SK-N-SH (cell line): ENCODE data around the gene MUS81. TPM values are rescaled to one million over a fixed set of nuclear protein-coding genes. Genes with fewer than 3 reads are reported as not detected.

Experiments used
- CTCF ChIA-PET: fragments of 300-600, 350-600 bp; formaldehyde crosslinking; extraction: SDS; loops from one replicate; lab custom pipeline; 2021; lab: Yijun Ruan, JAX
- POLR2A ChIA-PET: fragments of 350-600 bp; sonication (Branson Sonifier 250); formaldehyde crosslinking; extraction: SDS; loops from one replicate; lab custom pipeline; 2020; ENCODE audit warnings: antibody characterized with exemption, inconsistent platforms; lab: Yijun Ruan, JAX
- DNase-seq: peaks from one replicate; pipeline ENCODE4 v3.0.0; 2012
- H2AFZ ChIP-seq: fragments of 200-600 bp; sonication (generic); 2 replicates; pipeline ENCODE4 v1.8.1; 2016; ENCODE audit warnings: antibody characterized with exemption, mild to moderate bottlenecking, low read depth
- H3F3A ChIP-seq: fragments of 200-600 bp; sonication (generic); replicated peaks from 2 replicates; pipeline ENCODE3; 2016; ENCODE audit warnings: antibody characterized with exemption, mild to moderate bottlenecking; ENCODE audit not compliant: insufficient read depth
- H3K27ac ChIP-seq, 2 experiments: fragments of 200-500 bp in 1 of 2; fragments of 200-600 bp in 1 of 2; sonication (Bioruptor generic) in 1 of 2; sonication (generic), shearing (Covaris generic) in 1 of 2; 2 replicates each; pipeline versions ENCODE4 v1.5.1 to v1.6.1; 2014 to 2016; ENCODE audit warnings: low read depth in 2 of 2, inconsistent platforms in 1 of 2, low read length in 1 of 2, mild to moderate bottlenecking in 1 of 2, mixed read lengths in 1 of 2
- H3K27me3 ChIP-seq: fragments of 200-600 bp; sonication (generic), shearing (Covaris generic); 2 replicates; pipeline ENCODE4 v1.6.1; 2016; ENCODE audit warnings: mixed run types; ENCODE audit not compliant: insufficient read depth
- H3K36me3 ChIP-seq, 2 experiments: fragments of 200-500 bp in 1 of 2; fragments of 200-600 bp in 1 of 2; sonication (Bioruptor generic) in 1 of 2; sonication (generic) in 1 of 2; replicated peaks in 1 of 2; 2 replicates each; pipeline versions ENCODE3 to v1.5.1; 2014 to 2016; ENCODE audit warnings: low read length in 1 of 2, mild to moderate bottlenecking in 1 of 2; ENCODE audit not compliant: insufficient read depth in 2 of 2, control insufficient read depth in 1 of 2
- H3K4me1 ChIP-seq, 2 experiments: fragments of 200-500 bp in 1 of 2; fragments of 200-600 bp in 1 of 2; sonication (Bioruptor generic) in 1 of 2; sonication (generic), shearing (Covaris generic) in 1 of 2; 2 replicates each; pipeline versions ENCODE4 v1.5.1 to v1.6.1; 2014 to 2016; ENCODE audit warnings: low read depth in 1 of 2, low read length in 1 of 2, mixed run types in 1 of 2; ENCODE audit not compliant: insufficient read depth in 2 of 2, control insufficient read depth in 1 of 2
- H3K4me2 ChIP-seq: fragments of 200-600 bp; sonication (generic), shearing (Covaris generic); 2 replicates; pipeline ENCODE4 v1.6.1; 2017; ENCODE audit warnings: mixed run types
- H3K4me3 ChIP-seq, 2 experiments: fragments of 200-500 bp in 1 of 2; fragments of 200-600 bp in 1 of 2; sonication (Bioruptor generic) in 1 of 2; sonication (generic), shearing (Covaris generic) in 1 of 2; 2 replicates each; pipeline versions ENCODE4 v1.5.1 to v1.8.1; 2014 to 2016; ENCODE audit warnings: low read depth in 2 of 2, inconsistent platforms in 1 of 2, low read length in 1 of 2, mild to moderate bottlenecking in 1 of 2, mixed read lengths in 1 of 2, moderate library complexity in 1 of 2
- H3K79me2 ChIP-seq: fragments of 200-600 bp; sonication (generic); 2 replicates; pipeline ENCODE4 v1.8.1; 2017; ENCODE audit warnings: mild to moderate bottlenecking; ENCODE audit not compliant: insufficient read depth
- H3K9ac ChIP-seq: fragments of 200-600 bp; sonication (generic); 2 replicates; pipeline ENCODE4 v1.6.1; 2017; ENCODE audit warnings: mixed run types
- H3K9me2 ChIP-seq: fragments of 200-600 bp; sonication (generic); 2 replicates; pipeline ENCODE4 v1.6.1; 2017; ENCODE audit warnings: mixed run types
- H3K9me3 ChIP-seq: fragments of 200-600 bp; sonication (generic); 2 replicates; pipeline ENCODE4 v1.6.1; 2017; ENCODE audit warnings: mixed run types, mild to moderate bottlenecking, moderate library complexity
- H4K20me1 ChIP-seq: fragments of 200-600 bp; sonication (generic); 2 replicates; pipeline ENCODE4 v1.6.1; 2017; ENCODE audit warnings: mild to moderate bottlenecking, mixed run types; ENCODE audit not compliant: insufficient read depth
- CHD2 ChIP-seq: fragments of 150-350 bp; IDR thresholded peaks from 2 replicates; pipeline ENCODE4 v1.6.1; 2018; ENCODE audit warnings: low read length; ENCODE audit not compliant: partially characterized antibody
- ELF1 ChIP-seq: IDR thresholded peaks from 2 replicates; pipeline ENCODE4 v1.4.0; 2012
- FOSL2 ChIP-seq: IDR thresholded peaks from 2 replicates; pipeline ENCODE4 v1.4.0; 2012; ENCODE audit warnings: low read depth, mild to moderate bottlenecking, moderate library complexity, borderline replicate concordance
- GABPA ChIP-seq: IDR thresholded peaks from 2 replicates; pipeline ENCODE4 v1.4.0; 2012; ENCODE audit warnings: low read depth, mild to moderate bottlenecking
- GATA2 ChIP-seq: sonication (generic); formaldehyde crosslinking; IDR thresholded peaks from 2 replicates; pipeline ENCODE4 v1.5.0; 2020; ENCODE audit warnings: mild to moderate bottlenecking, missing genetic modification reagents
- JUND ChIP-seq: IDR thresholded peaks from 2 replicates; pipeline ENCODE4 v1.4.0; 2012
- POLR2AphosphoS5 ChIP-seq: IDR thresholded peaks from 2 replicates; pipeline ENCODE4 v1.6.1; 2012; ENCODE audit warnings: low read depth, low read length
- RXRA ChIP-seq: IDR thresholded peaks from 2 replicates; pipeline ENCODE4 v1.4.0; 2012; ENCODE audit warnings: low read depth, mild to moderate bottlenecking, borderline replicate concordance
- TAF1 ChIP-seq: IDR thresholded peaks from 2 replicates; pipeline ENCODE4 v1.6.1; 2012; ENCODE audit warnings: low read depth, mild to moderate bottlenecking, low read length, moderate library complexity, borderline replicate concordance
- TCF12 ChIP-seq: IDR thresholded peaks from 2 replicates; pipeline ENCODE4 v1.4.0; 2012
- YY1 ChIP-seq: IDR thresholded peaks from 2 replicates; pipeline ENCODE4 v1.4.0; 2012; ENCODE audit warnings: low read depth, mild to moderate bottlenecking
- WGBS: methylation state at CpG from one replicate; pipeline ENCODE4 v1.1.6; 2017; ENCODE audit warnings: low lambda C conversion rate; 5-methylcytosine and 5-hydroxymethylcytosine counted together
- polyA plus RNA-seq, 3 experiments: library from polyadenylated mRNA; depleted of rRNA; stranded (reverse); fragments of >200 nt; gene quantifications; 2 replicates each; pipeline ENCODE4 v1.2.3, GENCODE V29; 2012
- TF ChIP-seq, protein P1 (sequence below): IDR thresholded peaks from 2 replicates; pipeline ENCODE4 v1.4.0; 2012; ENCODE audit warnings: low read depth
- TF ChIP-seq, protein P2 (sequence below): fragments of 200-600 bp; sonication (generic); IDR thresholded peaks from 2 replicates; pipeline ENCODE4 v1.6.1; 2017; ENCODE audit warnings: antibody characterized with exemption, mild to moderate bottlenecking, moderate library complexity

The MUS81 gene
- polyA plus RNA-seq, 1 of the 3 experiments (the other 2 are of a cell fraction): 58.2 TPM

DNA sequence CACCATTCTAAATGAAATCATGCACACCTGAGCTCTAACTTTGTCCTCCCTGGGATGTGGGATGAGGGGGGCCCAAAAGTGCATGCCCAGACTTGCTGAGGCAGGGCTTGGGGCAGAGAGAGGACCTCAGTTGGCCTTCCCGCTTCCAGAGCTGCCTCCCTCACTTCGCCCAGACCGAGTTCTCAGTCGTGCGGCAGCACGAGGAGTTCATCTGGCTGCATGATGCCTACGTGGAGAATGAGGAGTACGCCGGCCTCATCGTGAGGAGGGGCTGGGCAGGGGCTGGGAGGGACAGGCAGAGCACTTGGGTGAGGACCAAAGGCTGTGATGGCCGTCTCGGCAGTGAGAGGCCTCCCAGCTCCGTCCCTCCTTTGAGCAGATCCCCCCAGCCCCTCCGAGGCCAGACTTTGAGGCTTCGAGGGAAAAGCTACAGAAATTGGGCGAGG lies 10.4 kb upstream of the MUS81 start:
- Histone ChIP-seq H3K27me3 (no peaks in the 10 kb centered on the region), H3K4me3 (no peak overlapping the region), H3K4me1 (peaks cover 0 to 7% of the 10 kb centered on the region in 2 experiments; a peak in 1 of 4 replicates), H3K36me3 (peaks cover 25 to 36% of the 10 kb centered on the region in 2 experiments), H3K27ac (no peak overlapping the region), H4K20me1 (peaks cover 28% of the 10 kb centered on the region), H3K9me3 (no peaks in the 10 kb centered on the region), H3F3A (peaks cover 47% of the 10 kb centered on the region), H3K9ac (no peak overlapping the region), H3K9me2 (no peaks in the 10 kb centered on the region), H2AFZ (no peak overlapping the region), H3K79me2 (peaks cover 13% of the 10 kb centered on the region), H3K4me2 (no peak overlapping the region)
- CTCF ChIA-PET: interaction anchor here (1.0 to 5.3 kb wide), 9 partner anchors 11 to 138 kb away, joined by 3 to 30 read pairs (median 4); partner anchors contain the start of genes FIBP, KAT5, MUS81 and SNX32
- POLR2A ChIA-PET: interaction anchor here (0.6 to 2.7 kb wide), 5 partner anchors 10 to 235 kb away, joined by 3 to 13 read pairs (median 3); partner anchors contain the start of genes MUS81, PCNX3 and SNX32
- WGBS: 73% methylated on average over 15 of the region's 16 CpGs
- TF ChIP-seq, protein P1, sequence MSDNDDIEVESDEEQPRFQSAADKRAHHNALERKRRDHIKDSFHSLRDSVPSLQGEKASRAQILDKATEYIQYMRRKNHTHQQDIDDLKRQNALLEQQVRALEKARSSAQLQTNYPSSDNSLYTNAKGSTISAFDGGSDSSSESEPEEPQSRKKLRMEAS: no peak
- TF ChIP-seq RXRA: no peak
- peak; percentile 37 for DNase-seq

DNA sequence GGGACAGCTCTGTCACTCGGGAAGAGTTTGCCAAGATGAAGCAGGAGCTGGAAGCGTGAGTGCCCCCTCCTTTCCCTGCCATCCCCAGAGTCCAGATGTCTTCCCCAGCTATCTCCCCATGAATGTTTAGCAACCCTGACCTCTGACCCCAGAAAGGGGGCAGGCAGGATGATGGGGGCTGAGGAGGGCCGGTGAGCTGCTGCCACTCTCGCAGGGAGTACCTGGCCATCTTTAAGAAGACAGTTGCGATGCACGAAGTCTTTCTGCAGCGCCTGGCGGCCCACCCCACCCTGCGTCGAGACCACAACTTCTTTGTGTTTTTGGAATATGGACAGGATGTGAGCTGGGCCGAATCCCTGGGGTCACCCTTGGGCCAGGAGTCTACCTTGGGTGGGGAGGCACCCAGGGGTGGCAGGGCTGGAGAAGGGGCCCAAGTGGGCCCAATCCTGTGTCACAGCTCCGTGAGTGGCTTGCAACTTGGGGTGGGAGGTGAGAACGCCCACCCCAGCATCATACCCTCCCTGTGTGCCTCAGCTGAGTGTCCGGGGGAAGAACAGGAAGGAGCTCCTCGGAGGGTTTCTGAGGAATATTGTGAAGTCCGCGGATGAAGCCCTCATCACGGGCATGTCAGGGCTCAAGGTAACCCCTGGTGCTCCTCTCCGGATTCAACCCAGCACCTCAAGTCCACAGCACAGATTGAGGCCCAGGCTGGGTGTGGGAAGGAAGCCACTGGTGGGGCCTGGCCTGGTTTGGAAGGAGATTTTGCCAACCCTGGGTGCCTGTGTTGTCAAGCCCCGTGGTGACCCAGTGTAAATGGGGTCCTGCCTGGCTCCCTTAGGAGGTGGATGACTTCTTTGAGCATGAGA lies 9.8 kb upstream of the MUS81 start:
- WGBS: 79% methylated on average over 14 of the region's 20 CpGs
- no peak overlapping the region for H3K4me3 ChIP-seq
- no peaks in the 10 kb centered on the region for H3K27me3 ChIP-seq
- H3K9me2 ChIP-seq: no peaks in the 10 kb centered on the region
- no peak overlapping the region for H3K9ac ChIP-seq
- ChIA-PET CTCF (interaction anchor here (0.6 to 5.3 kb wide), 17 partner anchors 8 to 203 kb away, joined by 3 to 30 read pairs (median 4); partner anchors contain the start of genes FIBP, KAT5, MUS81 and SNX32), POLR2A (interaction anchor here (0.6 to 2.7 kb wide), 9 partner anchors 9 to 235 kb away, joined by 3 to 13 read pairs (median 3); partner anchors contain the start of genes MUS81, PCNX3, RNASEH2C and SNX32)
- H3K36me3 ChIP-seq: peaks cover 31 to 42% of the 10 kb centered on the region in 2 experiments
- H3K4me2 ChIP-seq: no peak overlapping the region
- H3K27ac ChIP-seq: no peak overlapping the region
- peaks cover 20% of the 10 kb centered on the region for H3K79me2 ChIP-seq
- H4K20me1 ChIP-seq: peaks cover 35% of the 10 kb centered on the region
- H3F3A ChIP-seq: peaks cover 53% of the 10 kb centered on the region
- TF ChIP-seq JUND (0 out of 2 replicates have a peak, but pooled peaks have one; percentile 2), RXRA (no peak), CHD2 (no peak), YY1 (no peak)
- peak; percentile 35 for DNase-seq
- H3K9me3 ChIP-seq: no peaks in the 10 kb centered on the region
- peaks cover 0 to 9% of the 10 kb centered on the region in 2 experiments; a peak in 1 of 4 replicates for H3K4me1 ChIP-seq
- no peak overlapping the region for H2AFZ ChIP-seq

DNA sequence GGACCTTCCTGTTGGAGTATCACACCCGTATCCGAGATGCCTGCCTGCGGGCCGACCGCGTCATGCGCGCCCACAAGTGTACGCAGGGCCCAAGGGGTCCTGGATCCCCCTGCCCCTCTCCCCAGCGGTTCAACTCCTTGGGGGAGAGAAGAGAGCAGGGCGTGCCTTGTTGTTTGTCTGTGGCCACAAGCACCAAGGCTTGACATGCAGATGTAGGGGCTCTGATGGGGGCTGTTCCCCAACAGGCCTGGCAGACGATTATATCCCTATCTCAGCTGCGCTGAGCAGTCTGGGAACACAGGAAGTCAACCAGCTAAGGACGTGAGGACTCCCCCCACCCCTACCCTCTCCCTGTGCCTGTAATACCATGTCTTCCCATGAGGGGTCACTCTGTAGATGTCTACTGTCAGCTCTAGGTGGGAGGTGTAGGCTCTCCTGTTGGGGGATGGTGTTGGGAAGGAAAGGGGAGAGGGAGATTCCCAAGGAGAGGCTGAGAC lies 9.1 kb upstream of the MUS81 start:
- ChIA-PET POLR2A (interaction anchor here (0.9 to 1.8 kb wide), 5 partner anchors 8 to 131 kb away, joined by 3 to 5 read pairs (median 4); partner anchors contain the start of gene RNASEH2C), CTCF (interaction anchor here (0.7 to 5.3 kb wide), 16 partner anchors 9 to 198 kb away, joined by 3 to 30 read pairs (median 4); partner anchors contain the start of genes FIBP, KAT5, MUS81 and SNX32)
- no peaks in the 10 kb centered on the region for H3K27me3 ChIP-seq
- H3K4me1 ChIP-seq: peaks cover 0 to 16% of the 10 kb centered on the region in 2 experiments; a peak in 2 of 4 replicates
- peaks cover 41% of the 10 kb centered on the region for H4K20me1 ChIP-seq
- peaks cover 58% of the 10 kb centered on the region for H3F3A ChIP-seq
- H3K9ac ChIP-seq: no peak overlapping the region
- H3K4me2 ChIP-seq: no peak overlapping the region
- DNase-seq: peak; percentile 76
- TF ChIP-seq TCF12 (no peak), POLR2AphosphoS5 (peak; percentile 47), GABPA (no peak), ELF1 (peak; percentile 16; the same call in 1 of the 2 replicates), TAF1 (no peak), GATA2 (CRISPR knock-in tag) (no peak), FOSL2 (no peak), JUND (no peak)
- TF ChIP-seq, protein P1: no peak
- TF ChIP-seq, protein P2, sequence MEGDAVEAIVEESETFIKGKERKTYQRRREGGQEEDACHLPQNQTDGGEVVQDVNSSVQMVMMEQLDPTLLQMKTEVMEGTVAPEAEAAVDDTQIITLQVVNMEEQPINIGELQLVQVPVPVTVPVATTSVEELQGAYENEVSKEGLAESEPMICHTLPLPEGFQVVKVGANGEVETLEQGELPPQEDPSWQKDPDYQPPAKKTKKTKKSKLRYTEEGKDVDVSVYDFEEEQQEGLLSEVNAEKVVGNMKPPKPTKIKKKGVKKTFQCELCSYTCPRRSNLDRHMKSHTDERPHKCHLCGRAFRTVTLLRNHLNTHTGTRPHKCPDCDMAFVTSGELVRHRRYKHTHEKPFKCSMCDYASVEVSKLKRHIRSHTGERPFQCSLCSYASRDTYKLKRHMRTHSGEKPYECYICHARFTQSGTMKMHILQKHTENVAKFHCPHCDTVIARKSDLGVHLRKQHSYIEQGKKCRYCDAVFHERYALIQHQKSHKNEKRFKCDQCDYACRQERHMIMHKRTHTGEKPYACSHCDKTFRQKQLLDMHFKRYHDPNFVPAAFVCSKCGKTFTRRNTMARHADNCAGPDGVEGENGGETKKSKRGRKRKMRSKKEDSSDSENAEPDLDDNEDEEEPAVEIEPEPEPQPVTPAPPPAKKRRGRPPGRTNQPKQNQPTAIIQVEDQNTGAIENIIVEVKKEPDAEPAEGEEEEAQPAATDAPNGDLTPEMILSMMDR: peak; percentile 61
- TF ChIP-seq, all 33 proteins: peak for 3
- Histone ChIP-seq H3K79me2 (peaks cover 27% of the 10 kb centered on the region), H3K9me2 (no peaks in the 10 kb centered on the region), H3K27ac (no peak overlapping the region), H2AFZ (no peak overlapping the region), H3K4me3 (no peak overlapping the region), H3K36me3 (peaks cover 38 to 49% of the 10 kb centered on the region in 2 experiments), H3K9me3 (no peaks in the 10 kb centered on the region)
- WGBS: 87% methylated on average over 7 of the region's 14 CpGs
